Pancreas (tissue), 10 donors: ENCODE data around the gene RARB. TPM values are rescaled to one million over a fixed set of nuclear protein-coding genes. Genes with fewer than 3 reads are reported as not detected.

Experiments
- ATAC-seq, 4 donors: fragments of 200-7000 bp; cut with Tn5 transposase; one replicate each; pipeline versions ENCODE4 v1.8.0 to v1.9.1; 2020; ENCODE audit warnings: mild to moderate bottlenecking in 4 of 4, moderate library complexity in 4 of 4
- DNase-seq, 6 donors: peaks; one replicate each; pipeline ENCODE4 v3.0.0-alpha.2; 2020
- FAIRE-seq: peaks from 2 replicates; lab custom pipeline; 2012; peaks lifted over from hg19 to GRCh38; lab: Jason Lieb, UNC
- H3K27ac ChIP-seq, 4 donors: fragments of 200-600 bp; sonication (generic); 1 replicate in 3 of 4; 2 replicates in 1 of 4; pipeline versions ENCODE4 v1.5.0 to v1.8.0; 2020
- H3K27me3 ChIP-seq, 4 donors: fragments of 200-600 bp; one replicate each; pipeline ENCODE4 v1.8.0; 2021
- H3K36me3 ChIP-seq, 3 donors: fragments of 200-600 bp; sonication (generic) in 1 of 3; one replicate each; pipeline versions ENCODE4 v1.5.0 to v1.8.0; 2020 to 2021
- H3K4me1 ChIP-seq, 3 donors: fragments of 200-600 bp; one replicate each; pipeline ENCODE4 v1.8.0; 2021
- H3K4me3 ChIP-seq, 4 donors: fragments of 200-600 bp; sonication (generic) in 2 of 4; one replicate each; pipeline versions ENCODE4 v1.5.0 to v1.8.0; 2020 to 2021
- H3K9me3 ChIP-seq, 4 donors: fragments of 200-600 bp; one replicate each; pipeline ENCODE4 v1.8.0; 2021
- CTCF ChIP-seq, 4 donors: fragments of 200-600 bp; sonication (generic) in 3 of 4; IDR thresholded peaks; one replicate each; pipeline versions ENCODE4 v1.5.0 to v1.8.0; 2021; ENCODE audit warnings: antibody characterized with exemption in 4 of 4
- WGBS, 2 donors: extraction: QIAGEN DNeasy Blood & Tissue Kit; methylation state at CpG; one replicate each; pipeline ENCODE4 v1.1.7; 2013; 5-methylcytosine and 5-hydroxymethylcytosine counted together
- intact Hi-C, 3 donors: fragments of 100-400 bp; cut with DNase I; formaldehyde crosslinking; loops; one replicate each; pipeline versions ENCODE4 v1.11.1 to v1.14.2; 2022
- polyA plus RNA-seq, 2 donors: library from polyadenylated mRNA; stranded (reverse); fragments of 200-250 nt; gene quantifications; one replicate each; pipeline ENCODE4 v1.2.3, GENCODE V29; 2013
- total RNA-seq, 6 donors: library from RNA; stranded (reverse); fragmentation: NEBNext Ultra II Directional in 4 of 6; extraction: Animal tissue kit (Norgen Biotek cat#: 25700) in 4 of 6; gene quantifications; one replicate each; pipeline versions ENCODE4 v1.2.1 to v1.2.4, GENCODE V29; 2021 to 2023
- donor health status: healthy with polysubstance abuse.
- donor health status: DM: no; HTN: no; CAD: no; lungs with moderate emphysema.
- donor health status: DM: no; HTN: no; CAD: no.
- donor health status: control.
- donor health status: control.
- donor health status: Bipolar disorder and iron deficiency.
- donor health status: DM: yes; HTN: yes; CAD: no.
- donor health status: DM: no; HTN: no; CAD: no.
- donor health status: DM: no; HTN: no; CAD: no.
- donor health status: DM: yes; HTN: yes; CAD: no.

RARB gene
- total and polyA plus RNA-seq, 8 donors = 0.49 to 3.3 (median 0.75) TPM

- Histone ChIP-seq H3K36me3 (no peaks in the 10 kb centered on the region), H3K4me3 (no peak overlapping the region), H3K27me3 (no peaks in the 10 kb centered on the region), H3K4me1 (no peaks in the 10 kb centered on the region), H3K27ac (no peak overlapping the region), H3K9me3 (no peaks in the 10 kb centered on the region)
- FAIRE-seq = no peak
- intact Hi-C loops = no loop called here
- ATAC-seq = no peak
- 59 to 87% methylated on average over 3 of the region's 3 CpGs for WGBS, 2 donors
- DNase-seq = no peak
- TF ChIP-seq CTCF (IDR thresholded peaks at IDR 0.05) = no peak
These were observed 51.1 kb downstream of the RARB start for GRCh38 chr3:25478964-25479726.

- Histone ChIP-seq H3K36me3 (no peaks in the 10 kb centered on the region), H3K27me3 (no peaks in the 10 kb centered on the region), H3K4me1 (no peaks in the 10 kb centered on the region), H3K4me3 (no peak overlapping the region), H3K27ac (no peak overlapping the region), H3K9me3 (no peaks in the 10 kb centered on the region)
- ATAC-seq (no peak), DNase-seq (no peak), FAIRE-seq (no peak)
- WGBS, 2 donors = 31 to 67% methylated on average over 1 of the region's 1 CpG
- TF ChIP-seq CTCF (IDR thresholded peaks at IDR 0.05) = no peak
- intact Hi-C loops = no loop called here
These were observed 51.6 kb downstream of the RARB start for GRCh38 chr3:25479727-25480010.

- H3K4me3 ChIP-seq = no peak overlapping the region
- H3K27me3 ChIP-seq = no peaks in the 10 kb centered on the region
- no peak for TF ChIP-seq CTCF (IDR thresholded peaks at IDR 0.05)
- 43 to 53% methylated on average over 1 of the region's 1 CpG for WGBS, 2 donors
- DNase-seq (no peak), ATAC-seq (no peak), FAIRE-seq (no peak)
- no peaks in the 10 kb centered on the region for H3K36me3 ChIP-seq
- intact Hi-C loops = no loop called here
- H3K9me3 ChIP-seq = no peaks in the 10 kb centered on the region
- no peaks in the 10 kb centered on the region for H3K4me1 ChIP-seq
- no peak overlapping the region for H3K27ac ChIP-seq
These were observed 52.7 kb downstream of the RARB start for GRCh38 chr3:25480811-25481210.

- TF ChIP-seq CTCF (IDR thresholded peaks at IDR 0.05) = no peak
- no peak for FAIRE-seq
These were observed 53.3 kb downstream of the RARB start for GRCh38 chr3:25481386-25481785.

GRCh38 chr3:25483456-25483855, 55.4 kb downstream of the RARB start:
- FAIRE-seq (no peak), DNase-seq (no peak), ATAC-seq (peak; percentile 48 to 89 (median 79))
- no peak for TF ChIP-seq CTCF (IDR thresholded peaks at IDR 0.05)
- intact Hi-C loops = no loop called here
- Histone ChIP-seq H3K27ac (no peak overlapping the region), H3K9me3 (no peaks in the 10 kb centered on the region), H3K4me1 (no peaks in the 10 kb centered on the region), H3K36me3 (no peaks in the 10 kb centered on the region), H3K4me3 (no peak overlapping the region), H3K27me3 (no peaks in the 10 kb centered on the region)
- WGBS, 2 donors = 10 to 24% methylated on average over 1 of the region's 1 CpG

More at GRCh38 chr3:25481386-25481785, 53.3 kb downstream of the RARB start:
- Histone ChIP-seq H3K36me3 (no peaks in the 10 kb centered on the region), H3K4me3 (no peak overlapping the region), H3K9me3 (no peaks in the 10 kb centered on the region), H3K27me3 (no peaks in the 10 kb centered on the region), H3K27ac (no peak overlapping the region), H3K4me1 (no peaks in the 10 kb centered on the region)
- intact Hi-C loops = no loop called here
- 35 to 44% methylated on average over 1 of the region's 1 CpG for WGBS, 2 donors
- DNase-seq (no peak), ATAC-seq (no peak)
